Activated CD4-positive, alpha-beta T cell treated with anti-CD3 and anti-CD28 coated beads for 24 hours (primary cell): ENCODE results near the gene OPCML.

Experiments
- DNase-seq, 2 donors: peaks; one replicate each; pipeline ENCODE4 v3.0.0-alpha.2; 2020; ENCODE audit warnings: low read depth in 2 of 2

OPCML gene

DNA sequence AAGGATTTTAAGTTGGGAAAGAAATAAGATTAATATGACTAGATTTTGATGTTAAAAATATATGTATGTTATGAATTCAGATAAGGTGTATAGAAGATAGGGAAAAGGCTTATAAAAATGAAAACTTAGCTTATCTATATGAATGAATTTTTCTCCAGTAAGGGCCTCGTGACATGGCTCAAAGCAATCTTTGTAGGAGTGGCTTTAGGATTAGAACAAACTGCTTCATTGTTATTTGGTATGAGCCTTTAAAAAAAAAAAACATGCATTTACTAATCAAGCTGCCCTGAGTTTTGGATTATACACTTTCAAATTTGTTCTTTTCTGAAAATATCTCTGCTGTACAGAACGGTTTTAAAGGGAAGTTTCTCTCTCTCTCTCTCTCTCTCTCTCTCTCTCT is 905.9 kb downstream of the OPCML start:
- no peak for DNase-seq

DNA sequence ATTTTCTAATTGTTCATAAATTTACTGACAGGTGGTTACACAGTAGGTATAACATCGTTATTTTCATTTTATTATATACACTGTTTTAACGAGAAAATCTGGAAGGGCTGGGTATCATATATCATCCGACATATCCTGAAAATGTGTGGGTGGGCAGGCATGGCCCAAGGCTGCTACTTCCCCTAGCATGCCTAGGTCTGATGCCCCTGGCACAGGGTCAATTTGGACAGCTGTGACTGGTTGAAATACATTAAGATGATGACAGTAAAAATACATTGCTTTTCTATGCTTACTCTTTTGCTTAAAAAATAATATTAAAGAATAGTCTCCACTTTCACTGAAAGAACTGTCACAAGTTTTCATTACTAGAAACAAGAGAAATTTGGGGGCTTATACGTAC is 908.8 kb downstream of the OPCML start:
- DNase-seq = no peak

- no peak for DNase-seq
Observed at GRCh38 chr11:132621976-132622580, 910.2 kb downstream of the OPCML start.

DNA sequence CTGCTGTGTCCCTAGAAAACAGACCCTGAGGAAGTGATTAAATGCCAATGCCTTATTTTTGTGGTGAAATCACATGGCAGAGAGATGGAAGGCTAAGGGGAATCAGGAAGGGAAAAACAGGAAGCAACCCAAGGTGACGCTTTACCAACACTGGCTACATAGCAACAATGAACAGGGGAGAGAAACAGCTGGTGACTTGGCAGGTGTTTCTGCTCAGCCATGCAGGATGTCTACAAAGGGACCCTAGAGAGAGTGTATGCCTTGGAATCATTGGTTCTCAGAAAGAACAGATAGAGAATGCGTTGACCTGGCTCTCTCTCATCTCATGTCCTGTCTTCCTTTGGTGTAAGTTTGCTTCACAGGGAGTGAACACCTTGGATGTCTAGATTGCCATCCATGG is 911.9 kb downstream of the OPCML start:
- no peak for DNase-seq

DNA sequence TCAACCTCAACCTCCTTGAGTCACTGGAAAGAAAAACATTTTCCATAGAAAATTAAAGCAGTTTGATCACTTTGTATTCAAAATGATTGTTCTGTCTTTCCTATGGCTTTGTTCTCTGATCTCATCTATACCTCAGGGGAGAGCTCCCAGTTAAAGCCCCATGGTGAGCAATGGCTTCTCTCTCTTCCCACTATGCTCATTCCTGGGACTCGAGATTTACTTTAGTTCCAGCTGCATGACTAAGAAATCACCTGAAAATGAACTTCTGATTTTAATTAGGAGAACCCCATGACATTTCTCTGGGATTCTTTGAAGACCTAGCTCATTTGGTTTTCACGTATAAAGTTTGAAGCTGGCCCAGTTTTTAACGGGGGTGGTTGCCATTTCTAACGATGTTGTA is 921.5 kb downstream of the OPCML start:
- no peak for DNase-seq

- no peak for DNase-seq
Observed at GRCh38 chr11:132610216-132610615, 922.1 kb downstream of the OPCML start.

GRCh38 chr11:132607575-132607974 is 924.7 kb downstream of the OPCML start:
- no peak for DNase-seq

- DNase-seq = no peak
Observed at GRCh38 chr11:132605825-132606570, 926.3 kb downstream of the OPCML start.

- no peak for DNase-seq
Observed at GRCh38 chr11:132604431-132604830, 927.9 kb downstream of the OPCML start.

GRCh38 chr11:132601875-132602274 is 930.4 kb downstream of the OPCML start:
- no peak for DNase-seq

- DNase-seq = no peak
Observed at GRCh38 chr11:132595711-132596134, 936.6 kb downstream of the OPCML start.

- no peak for DNase-seq
Observed at GRCh38 chr11:132595246-132595645, 937.1 kb downstream of the OPCML start.

GRCh38 chr11:132590986-132591385 is 941.3 kb downstream of the OPCML start:
- DNase-seq = no peak

DNA sequence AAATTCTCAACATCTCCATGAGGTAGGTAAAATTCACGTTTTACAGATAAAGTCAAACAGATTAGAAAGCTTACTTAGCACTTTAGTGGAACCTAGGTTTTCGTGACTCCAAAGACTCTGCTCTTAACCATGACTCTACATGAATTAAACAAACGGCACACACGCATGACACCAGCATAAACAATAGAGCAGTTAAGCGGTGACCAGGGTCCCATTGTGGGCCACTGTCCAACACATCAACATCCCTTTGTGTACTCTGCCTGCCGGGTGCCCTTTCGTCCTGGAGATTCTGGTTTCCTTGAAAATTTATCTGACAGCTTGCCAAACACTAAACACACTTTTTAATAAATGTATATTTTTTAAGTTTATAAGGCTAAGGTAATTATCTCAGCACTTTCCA is 941.7 kb downstream of the OPCML start:
- no peak for DNase-seq

DNA sequence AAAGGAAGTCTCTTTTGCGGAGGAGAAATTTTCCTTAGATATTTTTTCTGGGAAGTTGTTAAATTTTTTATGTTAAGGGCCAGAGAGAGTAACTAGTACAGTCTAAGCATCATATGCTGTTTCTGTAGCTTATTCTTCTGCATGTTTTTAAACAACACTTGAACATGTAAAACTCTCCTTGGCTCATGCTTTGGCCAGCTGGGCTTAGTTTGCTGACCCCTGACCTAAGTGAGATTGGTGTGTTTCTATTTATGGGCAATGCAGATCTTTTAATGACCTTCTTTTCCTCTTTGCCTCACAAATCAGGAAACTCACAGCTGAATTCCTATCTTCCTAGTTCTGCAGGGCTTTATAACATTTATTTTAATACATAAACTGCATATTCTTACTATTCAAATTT is 942.5 kb downstream of the OPCML start:
- DNase-seq = no peak

DNA sequence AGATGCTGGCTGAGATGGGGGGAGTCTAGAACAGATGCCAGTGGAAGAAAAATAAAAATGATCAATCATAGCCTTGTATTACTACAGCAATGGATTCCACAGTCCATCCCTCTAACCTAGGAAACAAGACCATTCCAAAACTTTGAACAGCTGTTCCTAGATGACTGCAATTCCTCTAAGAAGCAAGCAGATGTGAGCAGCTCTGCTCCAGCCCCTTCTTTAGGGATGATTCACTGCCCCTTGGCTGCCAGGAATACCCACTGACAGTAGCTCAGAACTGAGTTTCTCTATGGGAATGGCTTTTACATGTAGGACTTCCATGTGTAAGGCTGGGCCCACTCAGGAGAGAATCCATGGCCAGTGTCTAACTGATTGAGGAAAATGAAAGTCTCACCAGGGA is 943.9 kb downstream of the OPCML start:
- DNase-seq = no peak

DNA sequence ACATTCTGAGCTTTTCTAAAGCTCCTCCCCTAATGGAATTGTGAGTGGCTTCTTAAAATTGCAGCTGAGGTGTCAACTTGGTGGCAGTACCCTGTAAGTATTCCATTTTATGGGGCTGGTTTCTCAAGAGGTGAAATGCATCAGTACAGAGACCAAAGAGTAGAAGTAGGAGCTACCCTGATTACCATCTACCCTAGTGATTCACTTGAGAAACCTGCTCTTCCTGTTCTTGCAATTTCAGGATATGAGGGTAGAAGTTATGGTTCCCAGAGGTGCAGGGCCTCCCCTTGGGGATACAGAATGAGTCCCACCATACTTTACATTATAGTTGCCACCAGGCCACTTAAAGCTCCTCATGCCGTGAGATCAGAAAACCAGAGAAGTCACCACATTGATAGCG is 944.6 kb downstream of the OPCML start:
- no peak for DNase-seq

DNA sequence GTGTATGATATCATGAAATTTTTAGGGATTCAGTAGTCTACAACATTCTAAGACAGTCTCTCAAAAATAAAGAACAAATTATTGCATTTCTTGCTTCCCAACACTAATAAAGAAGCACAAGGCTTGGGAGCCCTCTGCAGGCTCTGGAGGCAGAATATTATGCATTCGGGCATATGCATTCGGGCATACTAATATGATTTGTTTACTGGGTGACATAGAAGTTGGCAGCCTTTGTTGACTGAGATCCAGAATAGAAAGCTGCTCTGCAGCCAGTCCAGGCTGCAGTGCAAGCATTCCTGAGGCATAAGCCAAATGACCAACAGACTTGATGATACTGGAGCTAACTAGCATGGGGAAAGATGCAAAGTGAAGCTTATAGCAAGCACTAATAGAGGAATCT is 945.5 kb downstream of the OPCML start:
- no peak for DNase-seq

- no peak for DNase-seq
Observed at GRCh38 chr11:132579634-132580327, 952.5 kb downstream of the OPCML start.

DNA sequence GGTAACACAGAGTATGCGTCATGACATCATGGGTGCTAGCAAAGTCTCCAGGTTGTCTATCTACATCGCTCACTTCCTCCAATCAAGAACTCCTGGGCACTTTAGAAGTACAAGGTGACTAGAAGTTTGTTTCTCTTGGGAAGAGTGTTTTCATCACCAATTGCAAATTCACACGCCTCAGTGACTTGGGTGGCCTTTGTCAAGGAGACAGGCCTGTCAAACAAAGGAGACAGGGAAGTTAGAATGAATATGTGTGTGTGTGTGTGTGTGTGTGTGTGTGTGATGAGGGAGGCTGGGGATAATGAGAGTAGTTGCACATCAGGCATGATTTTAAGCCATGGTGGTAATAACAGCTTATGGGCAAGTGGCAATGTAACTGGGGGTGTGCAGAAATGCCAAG is 953.2 kb downstream of the OPCML start:
- no peak for DNase-seq

- no peak for DNase-seq
Observed at GRCh38 chr11:132578580-132578979, 953.7 kb downstream of the OPCML start.

- no peak for DNase-seq
Observed at GRCh38 chr11:132576706-132577105, 955.6 kb downstream of the OPCML start.
